ENCODE results near the gene RAP1GAP.

Gene RAP1GAP

GRCh38 chr1:21662426-21663247 lies 6.5 kb downstream of the RAP1GAP start:
- no peak for TF ChIP-seq Cebpa-rat (IDR thresholded peaks at IDR 0.05)
- H4K20me1 ChIP-seq: peaks cover 0 to 41% (median 6%) of the 10 kb centered on the region in 11 experiments; a peak in 14 of 22 replicates
- H3K27me3 ChIP-seq: peaks cover 0 to 10% (median 7%) of the 10 kb centered on the region in 11 experiments; a peak in 14 of 22 replicates
- H3K27ac ChIP-seq: no peak overlapping the region
- no peak overlapping the region for H3K4me2 ChIP-seq
- no peak overlapping the region for H3K9ac ChIP-seq
- H3K9me3 ChIP-seq (replicated peaks in 1 of 11): no peaks in the 10 kb centered on the region
- H3K4me3 ChIP-seq: no peak overlapping the region
- H3K36me3 ChIP-seq: no peaks in the 10 kb centered on the region
- H3K4me1 ChIP-seq: peaks cover 45 to 55% (median 52%) of the 10 kb centered on the region in 10 experiments

- no peak for TF ChIP-seq Cebpa-rat (IDR thresholded peaks at IDR 0.05)
- no peak overlapping the region for H3K9ac ChIP-seq
- H3K27me3 ChIP-seq: peaks cover 0 to 9% (median 7%) of the 10 kb centered on the region in 11 experiments; a peak in 14 of 22 replicates
- no peak overlapping the region for H3K27ac ChIP-seq
- peaks cover 0 to 48% (median 10%) of the 10 kb centered on the region in 11 experiments; a peak in 15 of 22 replicates for H4K20me1 ChIP-seq
- no peak overlapping the region for H3K4me3 ChIP-seq
- no peak overlapping the region for H3K4me2 ChIP-seq
- no peaks in the 10 kb centered on the region for H3K36me3 ChIP-seq
- H3K9me3 ChIP-seq (replicated peaks in 1 of 11): no peaks in the 10 kb centered on the region
- peaks cover 40 to 47% (median 45%) of the 10 kb centered on the region in 10 experiments for H3K4me1 ChIP-seq
Observed at GRCh38 chr1:21661886-21662285, 7.3 kb downstream of the RAP1GAP start.

DNA sequence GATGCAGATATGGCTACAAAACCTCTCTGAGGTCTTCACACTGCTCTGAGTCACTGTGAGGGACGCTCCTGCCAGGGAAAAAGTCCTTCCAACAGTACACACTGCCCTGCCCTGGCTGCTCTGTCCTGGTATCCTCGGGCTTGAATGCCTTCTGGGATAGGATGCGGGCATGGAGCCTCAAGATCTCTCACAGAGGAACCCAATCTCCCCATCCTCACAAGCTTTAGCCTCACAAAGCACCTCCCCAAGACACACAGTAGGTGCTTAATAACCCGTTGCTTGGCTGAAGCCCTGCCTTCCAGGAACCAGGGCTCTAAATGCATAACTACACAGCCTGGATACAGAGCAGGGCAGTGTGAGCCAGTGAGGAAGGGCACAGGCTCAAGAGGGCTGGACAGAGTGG lies 9.2 kb downstream of the RAP1GAP start:
- H3K4me1 ChIP-seq: peaks cover 21 to 28% (median 25%) of the 10 kb centered on the region in 10 experiments
- peaks cover 0 to 52% (median 25%) of the 10 kb centered on the region in 11 experiments; a peak in 17 of 22 replicates for H4K20me1 ChIP-seq
- TF ChIP-seq Cebpa-rat (IDR thresholded peaks at IDR 0.05): no peak
- H3K27me3 ChIP-seq: peaks cover 0 to 9% (median 7%) of the 10 kb centered on the region in 11 experiments; a peak in 14 of 22 replicates
- H3K27ac ChIP-seq: no peak overlapping the region
- peak overlapping the region; percentile 84 to 100 (median 94) for H3K4me2 ChIP-seq
- no peaks in the 10 kb centered on the region for H3K36me3 ChIP-seq
- no peaks in the 10 kb centered on the region for H3K9me3 ChIP-seq (replicated peaks in 1 of 11)
- H3K9ac ChIP-seq: no peak overlapping the region; a peak in 1 of 22 replicates
- peak overlapping the region in 2 of 10 experiments; percentile 51 to 59; a peak in 2 of 20 replicates for H3K4me3 ChIP-seq

DNA sequence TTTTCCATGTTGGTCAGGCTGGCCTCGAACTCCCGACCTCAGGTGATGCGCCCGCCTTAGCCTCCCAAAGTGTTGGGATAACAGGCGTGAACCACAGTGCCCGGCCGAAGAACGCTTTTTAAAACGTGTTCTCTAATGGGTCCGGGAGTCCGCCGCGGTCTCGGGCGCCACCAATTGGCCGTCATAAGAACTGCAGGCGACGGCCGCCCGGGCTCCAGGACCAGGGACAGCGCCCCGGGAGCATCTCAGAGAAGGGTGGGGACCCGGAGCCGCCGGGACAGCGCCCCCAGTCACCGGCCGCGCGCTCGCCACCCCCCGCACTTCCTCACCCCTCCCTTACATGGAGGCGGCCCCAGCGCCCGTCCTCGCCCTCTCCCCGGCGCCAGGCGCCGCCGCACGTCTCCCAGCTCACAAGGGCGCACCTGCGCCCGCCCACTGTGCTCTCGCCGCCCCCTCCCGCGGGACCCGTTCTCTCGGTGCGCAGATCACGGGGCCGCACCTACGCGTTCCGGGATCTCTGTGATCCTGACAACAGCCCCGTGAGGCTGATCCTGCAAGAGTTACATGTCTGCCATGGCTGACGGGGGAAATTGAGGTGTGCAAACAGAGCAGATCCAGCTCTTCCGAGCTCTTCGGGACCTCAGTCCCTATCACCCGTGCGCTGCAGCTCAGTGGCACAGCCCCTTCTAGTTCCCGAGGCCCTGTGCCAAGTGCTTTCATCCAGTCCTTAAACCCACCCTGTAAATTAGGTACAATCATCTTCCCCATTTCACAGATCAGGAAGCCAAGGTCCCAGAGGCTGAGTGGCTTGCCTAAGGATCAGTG lies 9.8 kb downstream of the RAP1GAP start:
- Histone ChIP-seq H3K4me3 (peak overlapping the region; percentile 20 to 69 (median 51); a peak in 16 of 20 replicates), H3K27ac (no peak overlapping the region), H3K4me1 (peaks cover 15 to 22% (median 19%) of the 10 kb centered on the region in 10 experiments), H3K4me2 (peak overlapping the region; percentile 84 to 100 (median 94)), H4K20me1 (peaks cover 0 to 58% (median 25%) of the 10 kb centered on the region in 11 experiments; a peak in 17 of 22 replicates), H3K9me3 (replicated peaks in 1 of 11) (no peaks in the 10 kb centered on the region), H3K9ac (peak overlapping the region in 4 of 11 experiments; percentile 22 to 39 (median 24); a peak in 2 of 22 replicates), H3K36me3 (no peaks in the 10 kb centered on the region), H3K27me3 (peaks cover 0 to 9% (median 7%) of the 10 kb centered on the region in 11 experiments; a peak in 14 of 22 replicates)
- no peak for TF ChIP-seq Cebpa-rat (IDR thresholded peaks at IDR 0.05)

GRCh38 chr1:21657456-21658190 lies 11.5 kb downstream of the RAP1GAP start:
- Histone ChIP-seq H3K36me3 (no peaks in the 10 kb centered on the region), H3K27ac (no peak overlapping the region), H3K4me1 (peaks cover 4 to 21% (median 16%) of the 10 kb centered on the region in 10 experiments; a peak in 18 of 20 replicates), H3K4me2 (no peak overlapping the region), H3K9ac (no peak overlapping the region), H3K4me3 (no peak overlapping the region), H4K20me1 (peaks cover 0 to 65% (median 30%) of the 10 kb centered on the region in 11 experiments; a peak in 19 of 22 replicates), H3K9me3 (replicated peaks in 1 of 11) (no peaks in the 10 kb centered on the region), H3K27me3 (peaks cover 6 to 20% (median 14%) of the 10 kb centered on the region in 11 experiments)
- TF ChIP-seq Cebpa-rat (IDR thresholded peaks at IDR 0.05): no peak

GRCh38 chr1:21655748-21656147 lies 13.4 kb downstream of the RAP1GAP start:
- TF ChIP-seq Cebpa-rat (IDR thresholded peaks at IDR 0.05): no peak
- H4K20me1 ChIP-seq: peaks cover 0 to 73% (median 36%) of the 10 kb centered on the region in 11 experiments; a peak in 19 of 22 replicates
- no peaks in the 10 kb centered on the region for H3K9me3 ChIP-seq (replicated peaks in 1 of 11)
- H3K9ac ChIP-seq: no peak overlapping the region
- H3K4me2 ChIP-seq: no peak overlapping the region
- no peaks in the 10 kb centered on the region for H3K36me3 ChIP-seq
- H3K27ac ChIP-seq: no peak overlapping the region
- H3K4me3 ChIP-seq: no peak overlapping the region
- peaks cover 25 to 39% (median 32%) of the 10 kb centered on the region in 11 experiments for H3K27me3 ChIP-seq
- peaks cover 11 to 33% (median 27%) of the 10 kb centered on the region in 10 experiments for H3K4me1 ChIP-seq

DNA sequence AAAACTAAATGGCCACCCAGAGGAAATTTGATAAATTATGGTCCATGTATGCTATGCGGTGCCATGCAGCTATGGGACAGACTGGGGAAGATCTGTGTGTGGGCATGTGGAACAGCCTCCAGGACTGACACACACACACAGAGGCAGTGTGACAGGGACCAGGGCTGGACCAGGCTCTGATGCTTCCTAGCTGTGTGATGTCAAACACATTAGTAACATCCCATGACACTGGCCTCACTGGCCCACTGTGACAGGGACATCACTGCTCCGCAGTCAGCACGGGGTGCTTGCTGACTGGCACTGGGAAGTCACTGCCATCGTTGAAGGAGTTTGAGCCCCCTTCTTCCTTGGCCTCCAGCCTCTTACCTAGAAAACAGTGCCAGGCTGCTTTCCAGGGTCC lies 13.9 kb downstream of the RAP1GAP start:
- Histone ChIP-seq H3K27me3 (peaks cover 30 to 44% (median 37%) of the 10 kb centered on the region in 11 experiments), H3K4me3 (no peak overlapping the region), H3K4me1 (peaks cover 12 to 34% (median 28%) of the 10 kb centered on the region in 10 experiments), H4K20me1 (peaks cover 0 to 78% (median 36%) of the 10 kb centered on the region in 11 experiments; a peak in 19 of 22 replicates), H3K4me2 (no peak overlapping the region), H3K27ac (no peak overlapping the region), H3K9me3 (replicated peaks in 1 of 11) (no peaks in the 10 kb centered on the region), H3K36me3 (no peaks in the 10 kb centered on the region), H3K9ac (no peak overlapping the region)
- no peak for TF ChIP-seq Cebpa-rat (IDR thresholded peaks at IDR 0.05)

GRCh38 chr1:21654209-21654608 lies 14.9 kb downstream of the RAP1GAP start:
- no peaks in the 10 kb centered on the region for H3K9me3 ChIP-seq (replicated peaks in 1 of 11)
- no peak for TF ChIP-seq Cebpa-rat (IDR thresholded peaks at IDR 0.05)
- H3K27me3 ChIP-seq: peaks cover 38 to 46% (median 41%) of the 10 kb centered on the region in 11 experiments
- H3K4me3 ChIP-seq: no peak overlapping the region
- peaks cover 8 to 26% (median 20%) of the 10 kb centered on the region in 10 experiments for H3K4me1 ChIP-seq
- no peak overlapping the region for H3K9ac ChIP-seq
- peaks cover 0 to 79% (median 31%) of the 10 kb centered on the region in 11 experiments; a peak in 18 of 22 replicates for H4K20me1 ChIP-seq
- H3K4me2 ChIP-seq: no peak overlapping the region
- no peak overlapping the region for H3K27ac ChIP-seq
- H3K36me3 ChIP-seq: no peaks in the 10 kb centered on the region
